T1000 (cell line): ENCODE data around the gene ZDBF2.
A peak's percentile ranks its signal among the peaks of the same experiment; 100 is the strongest.
"Not testable (repeated sequence)": the region's sequence is repeated elsewhere in the genome, so short reads cannot be mapped to it uniquely, and the experiment has no call there.

ENCODE experiments used
- DNase-seq: peaks from one replicate; lab custom pipeline; 2025; ENCODE audit warnings: mixed read lengths; lab: John Stamatoyannopoulos, UW

ZDBF2 gene

GRCh38 chr2:206274434-206275311 is at the start of gene ZDBF2:
ZDBF2 (plus strand) TSS chr2:206274663; CDS start chr2:206281850, 7,187 bp downstream.
- DNase-seq, result peak; percentile 48

GRCh38 chr2:206225435-206226232 is 48.8 kb upstream of the ZDBF2 start:
- no peak for DNase-seq

- not testable (repeated sequence) for DNase-seq
These were observed 45.8 kb upstream of the ZDBF2 start for GRCh38 chr2:206228636-206229035.

- no peak for DNase-seq
These were observed 44.8 kb upstream of the ZDBF2 start for GRCh38 chr2:206229642-206230041.

GRCh38 chr2:206230060-206230762 is 44.3 kb upstream of the ZDBF2 start:
- peak; percentile 42 for DNase-seq

- DNase-seq, result no peak
These were observed 42.7 kb upstream of the ZDBF2 start for GRCh38 chr2:206231669-206232286.

- DNase-seq, result no peak
These were observed 42.0 kb upstream of the ZDBF2 start for GRCh38 chr2:206232287-206233035.

GRCh38 chr2:206239157-206239556 is 35.3 kb upstream of the ZDBF2 start:
- no peak for DNase-seq

- no peak for DNase-seq
These were observed 34.1 kb upstream of the ZDBF2 start for GRCh38 chr2:206240327-206240726.

- DNase-seq, result no peak
These were observed 32.7 kb upstream of the ZDBF2 start for GRCh38 chr2:206241736-206242135.

- no peak for DNase-seq
These were observed 29.2 kb upstream of the ZDBF2 start for GRCh38 chr2:206245265-206245672.

- no peak for DNase-seq
These were observed 24.2 kb upstream of the ZDBF2 start for GRCh38 chr2:206250041-206250897.

GRCh38 chr2:206253125-206253776 is 21.2 kb upstream of the ZDBF2 start:
- DNase-seq, result no peak

- DNase-seq, result no peak
These were observed 20.7 kb upstream of the ZDBF2 start for GRCh38 chr2:206253777-206254166.

GRCh38 chr2:206255003-206255402 is 19.5 kb upstream of the ZDBF2 start:
- no peak for DNase-seq

GRCh38 chr2:206256706-206257205 is 17.7 kb upstream of the ZDBF2 start:
- no peak for DNase-seq

GRCh38 chr2:206257350-206257749 is 17.1 kb upstream of the ZDBF2 start:
- DNase-seq, result no peak

- DNase-seq, result no peak
These were observed 16.6 kb upstream of the ZDBF2 start for GRCh38 chr2:206257861-206258260.

GRCh38 chr2:206258615-206259014 is 15.8 kb upstream of the ZDBF2 start:
- not testable (repeated sequence) for DNase-seq
